Measurements from ENCODE around the gene SCAPER. TPM values are rescaled to one million over a fixed set of nuclear protein-coding genes. Genes with fewer than 3 reads are reported as not detected.

Gene SCAPER
- total and polyA plus RNA-seq, 12 donors = 6.9 to 48.1 (median 39.5) TPM

DNA sequence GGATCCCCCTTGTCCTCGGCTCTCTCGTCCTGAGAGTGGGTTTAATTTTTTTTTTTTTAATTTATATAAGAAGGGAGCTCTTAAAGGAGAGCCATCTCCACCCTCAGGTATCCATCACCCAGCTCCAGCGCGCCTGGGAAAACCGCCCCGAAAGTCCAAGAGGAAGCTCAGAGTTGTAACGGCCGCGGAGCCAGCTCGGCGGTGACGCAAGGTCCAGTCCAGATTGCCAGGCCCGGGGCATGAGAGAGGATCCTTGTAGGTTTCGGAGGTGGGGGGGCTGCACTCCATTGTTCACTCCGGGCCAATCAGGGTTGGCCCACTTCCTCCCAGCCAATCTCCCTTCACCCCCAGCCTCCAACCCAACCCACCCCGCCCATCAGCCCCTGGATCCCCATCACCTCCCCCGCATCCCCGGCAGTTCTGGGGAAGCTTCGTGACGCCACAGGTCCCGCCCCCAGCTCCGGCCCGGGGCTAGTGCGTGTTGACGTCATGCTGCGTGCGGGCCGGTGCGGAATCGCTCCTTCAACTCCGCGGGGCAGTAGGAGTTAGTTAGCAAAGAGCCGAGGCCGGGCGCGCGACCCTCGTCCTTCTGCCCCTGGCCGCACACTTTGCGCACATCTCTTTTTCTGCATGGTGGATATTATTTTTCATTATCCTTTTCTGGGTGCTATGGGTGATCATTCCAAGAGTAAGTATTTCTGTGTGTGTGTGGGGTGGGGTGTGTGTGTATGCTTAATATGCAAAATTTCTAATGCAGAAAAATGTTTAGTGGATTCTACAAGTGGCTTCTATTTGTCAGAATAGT is 568.7 kb downstream of the SCAPER start, which contains the start of gene ISL2:
Gene ISL2, plus strand, starts transcription at position 520 of the 805 bp plus-strand sequence. Its CDS starts 111 bp downstream, at position 631.
- peak within 1 kb of the TSS in 1 of 10 donors; percentile 61 for H3K27ac ChIP-seq
- DNase-seq = peak in 1 of 2 donors; percentile 46
- H3K36me3 ChIP-seq = no peaks in the 10 kb centered on the region
- H3K4me3 ChIP-seq = peak within 1 kb of the TSS in 9 of 10 donors; percentile 1 to 51 (median 21)
- TF ChIP-seq CTCF (IDR thresholded peaks at IDR 0.05) = no peak
- H3K4me1 ChIP-seq = peaks cover 32 to 66% (median 50%) of the 10 kb centered on the region in 9 donors
- H3K27me3 ChIP-seq = peaks cover 62 to 95% (median 88%) of the 10 kb centered on the region in 7 donors
- ATAC-seq = peak in 4 of 8 donors; percentile 30 to 57 (median 34)
- H3K9me3 ChIP-seq = no peaks in the 10 kb centered on the region
- 3 to 4% methylated on average over 40 of the region's 40 CpGs for WGBS, 2 donors
- intact Hi-C loops (cut with DNase I) = loop anchor here in 2 of 10 donors (10.0 kb wide), 1 partner anchor 102 kb away; no protein-coding TSS in a partner anchor

- intact Hi-C loops (cut with DNase I) = loop anchor here in 2 of 10 donors (10.0 kb wide), 1 partner anchor 101 kb away; no protein-coding TSS in a partner anchor
- peaks cover 53 to 88% (median 79%) of the 10 kb centered on the region in 7 donors for H3K27me3 ChIP-seq
- peaks cover 24 to 57% (median 41%) of the 10 kb centered on the region in 9 donors for H3K4me1 ChIP-seq
- peak overlapping the region in 4 of 10 donors; percentile 12 to 51 (median 34) for H3K4me3 ChIP-seq
- 4 to 9% methylated on average over 39 of the region's 39 CpGs for WGBS, 2 donors
- no peaks in the 10 kb centered on the region for H3K36me3 ChIP-seq
- ATAC-seq (no peak), DNase-seq (no peak)
- TF ChIP-seq CTCF (IDR thresholded peaks at IDR 0.05) = no peak
- peak overlapping the region in 1 of 10 donors; percentile 61 for H3K27ac ChIP-seq
- H3K9me3 ChIP-seq = no peaks in the 10 kb centered on the region
Measured at GRCh38 chr15:76335307-76336253, 569.6 kb downstream of the SCAPER start.

GRCh38 chr15:76334438-76335306 is 570.5 kb downstream of the SCAPER start:
- peaks cover 44 to 84% (median 72%) of the 10 kb centered on the region in 7 donors for H3K27me3 ChIP-seq
- DNase-seq = no peak
- 18 to 20% methylated on average over 44 of the region's 44 CpGs for WGBS, 2 donors
- intact Hi-C loops (cut with DNase I) = loop anchor here in 6 of 10 donors (5.0 to 10.0 kb wide), 4 partner anchors 97 to 147 kb away; no protein-coding TSS in a partner anchor
- no peaks in the 10 kb centered on the region for H3K9me3 ChIP-seq
- ATAC-seq = no peak
- TF ChIP-seq CTCF (IDR thresholded peaks at IDR 0.05) = no peak
- no peak overlapping the region for H3K27ac ChIP-seq
- no peaks in the 10 kb centered on the region for H3K36me3 ChIP-seq
- peak overlapping the region in 1 of 10 donors; percentile 51 for H3K4me3 ChIP-seq
- peaks cover 15 to 51% (median 32%) of the 10 kb centered on the region in 9 donors for H3K4me1 ChIP-seq

Data from heart right ventricle (tissue), 16 donors.